Hepatocyte (in vitro differentiated cells): ENCODE measurements around the gene ZNF81.

Experiments used
- CTCF ChIP-seq: fragments of 200-600 bp; sonication (generic); IDR thresholded peaks from 2 replicates; pipeline ENCODE4 v1.5.1; 2016; ENCODE audit warnings: antibody characterized with exemption, mild to moderate bottlenecking; ENCODE audit not compliant: poor library complexity
- EZH2 ChIP-seq: fragments of 200-600 bp; sonication (generic); IDR thresholded peaks from 2 replicates; pipeline ENCODE4 v1.6.1; 2016; ENCODE audit warnings: antibody characterized with exemption, mild to moderate bottlenecking, borderline replicate concordance
- EZH2phosphoT487 ChIP-seq: fragments of 200-600 bp; sonication (generic); IDR thresholded peaks from one replicate; pipeline ENCODE4 v1.6.1; 2018; ENCODE audit warnings: antibody characterized with exemption, mild to moderate bottlenecking, low read depth, moderate library complexity; ENCODE audit not compliant: unreplicated experiment, severe bottlenecking

- TF ChIP-seq EZH2 (no peak), CTCF (no peak), EZH2phosphoT487 (no peak)
Observed at GRCh38 chrX:47941423-47941822, 104.7 kb downstream of the ZNF81 start.
